Activated naive CD4-positive, alpha-beta T cell treated with anti-CD3 and anti-CD28 coated beads for 36 hours (primary cell): ENCODE data around the gene SCRN2. TPM values are rescaled to one million over a fixed set of nuclear protein-coding genes. Genes with fewer than 3 reads are reported as not detected.

Experiments used
- CTCF ChIA-PET: fragments of 350-600 bp; sonication (Branson Sonifier 250); formaldehyde crosslinking; loops from one replicate; lab custom pipeline; 2021; ENCODE audit warnings: antibody characterized with exemption; lab: Charles Lee
- DNase-seq: peaks from one replicate; pipeline ENCODE4 v3.0.0-alpha.2; 2020
- H3K27ac Mint-ChIP-seq: one replicate; pipeline ENCODE4 v1.8.0; 2021; ENCODE audit warnings: mild to moderate bottlenecking, mixed read lengths
- H3K27me3 Mint-ChIP-seq: one replicate; pipeline ENCODE4 v1.8.0; 2021; ENCODE audit warnings: low read depth, mixed read lengths
- H3K36me3 Mint-ChIP-seq: one replicate; pipeline ENCODE4 v1.8.0; 2021; ENCODE audit warnings: low read depth, mixed read lengths
- H3K4me1 Mint-ChIP-seq: one replicate; pipeline ENCODE4 v1.8.0; 2021; ENCODE audit warnings: low read depth, mixed read lengths
- H3K4me3 Mint-ChIP-seq: one replicate; pipeline ENCODE4 v1.8.0; 2021; ENCODE audit warnings: mild to moderate bottlenecking, moderate library complexity, mixed read lengths
- H3K9me3 Mint-ChIP-seq: one replicate; pipeline ENCODE4 v1.8.0; 2021; ENCODE audit warnings: mixed read lengths
- intact Hi-C: fragments of 100-400 bp; cut with micrococcal nuclease; formaldehyde crosslinking; loops from one replicate; pipeline ENCODE4 v1.15.1; 2023
- total RNA-seq, 2 experiments: library from RNA; stranded (reverse); gene quantifications; one replicate each; pipeline ENCODE4 v1.2.3, GENCODE V29; 2021

Gene SCRN2
- total RNA-seq, 2 experiments from 2014 or later: 15.1 to 16.3 TPM

- CTCF ChIA-PET: interaction anchor here (1.3 kb wide), 1 partner anchor 26 kb away, joined by 5 read pairs; the partner anchor contains the start of gene SCRN2
- intact Hi-C loops: no loop called here
- H3K36me3 Mint-ChIP-seq: no peaks in the 10 kb centered on the region
- no peak for DNase-seq
- no peak overlapping the region for H3K27ac Mint-ChIP-seq
- H3K9me3 Mint-ChIP-seq: no peaks in the 10 kb centered on the region
- peaks cover 18% of the 10 kb centered on the region for H3K4me1 Mint-ChIP-seq
- no peak overlapping the region for H3K4me3 Mint-ChIP-seq
- peaks cover 18% of the 10 kb centered on the region for H3K27me3 Mint-ChIP-seq
Observed at GRCh38 chr17:47867813-47868533, 26.9 kb upstream of the SCRN2 start.

GRCh38 chr17:47866941-47867340 lies 25.9 kb upstream of the SCRN2 start:
- Mint-ChIP-seq H3K36me3 (no peaks in the 10 kb centered on the region), H3K27ac (no peak overlapping the region), H3K27me3 (peaks cover 14% of the 10 kb centered on the region), H3K9me3 (no peaks in the 10 kb centered on the region), H3K4me1 (peaks cover 22% of the 10 kb centered on the region), H3K4me3 (no peak overlapping the region)
- intact Hi-C loops: no loop called here
- DNase-seq: no peak
- CTCF ChIA-PET: no interaction called here

GRCh38 chr17:47864791-47865216 lies 23.7 kb upstream of the SCRN2 start:
- Mint-ChIP-seq H3K4me1 (peaks cover 21% of the 10 kb centered on the region), H3K4me3 (no peak overlapping the region), H3K27me3 (no peaks in the 10 kb centered on the region), H3K36me3 (no peaks in the 10 kb centered on the region), H3K27ac (peak overlapping the region; percentile 3), H3K9me3 (no peaks in the 10 kb centered on the region)
- intact Hi-C loops: no loop called here
- CTCF ChIA-PET: interaction anchor here (1.0 to 2.3 kb wide), 2 partner anchors 15 to 20 kb away, joined by 3 to 11 read pairs; no protein-coding TSS in a partner anchor
- DNase-seq: peak; percentile 32

- no peak for DNase-seq
- Mint-ChIP-seq H3K27me3 (no peaks in the 10 kb centered on the region), H3K36me3 (no peaks in the 10 kb centered on the region), H3K27ac (no peak overlapping the region), H3K4me1 (peaks cover 21% of the 10 kb centered on the region), H3K4me3 (no peak overlapping the region), H3K9me3 (no peaks in the 10 kb centered on the region)
- CTCF ChIA-PET: interaction anchor here (0.6 to 1.6 kb wide), 5 partner anchors 15 to 624 kb away, joined by 3 to 6 read pairs (median 5); no protein-coding TSS in a partner anchor
- intact Hi-C loops: no loop called here
Observed at GRCh38 chr17:47862621-47863440, 21.8 kb upstream of the SCRN2 start.

GRCh38 chr17:47860386-47860785 lies 19.3 kb upstream of the SCRN2 start:
- Mint-ChIP-seq H3K4me3 (no peak overlapping the region), H3K36me3 (no peaks in the 10 kb centered on the region), H3K9me3 (no peaks in the 10 kb centered on the region), H3K27ac (no peak overlapping the region), H3K4me1 (peaks cover 20% of the 10 kb centered on the region), H3K27me3 (peaks cover 4% of the 10 kb centered on the region)
- intact Hi-C loops: no loop called here
- DNase-seq: no peak
- CTCF ChIA-PET: interaction anchor here (1.1 to 1.8 kb wide), 4 partner anchors 13 to 25 kb away, joined by 4 to 6 read pairs (median 5); partner anchors contain the start of gene SCRN2

GRCh38 chr17:47857551-47858455 lies 16.7 kb upstream of the SCRN2 start:
- Mint-ChIP-seq H3K27ac (no peak overlapping the region), H3K9me3 (no peaks in the 10 kb centered on the region), H3K4me1 (peaks cover 4% of the 10 kb centered on the region), H3K27me3 (peaks cover 28% of the 10 kb centered on the region), H3K36me3 (no peaks in the 10 kb centered on the region), H3K4me3 (no peak overlapping the region)
- intact Hi-C loops: no loop called here
- no peak for DNase-seq
- CTCF ChIA-PET: interaction anchor here (0.8 to 1.7 kb wide), 4 partner anchors 9 to 216 kb away, joined by 3 to 8 read pairs (median 4); no protein-coding TSS in a partner anchor

- Mint-ChIP-seq H3K9me3 (no peaks in the 10 kb centered on the region), H3K27me3 (peaks cover 38% of the 10 kb centered on the region), H3K27ac (no peak overlapping the region), H3K36me3 (no peaks in the 10 kb centered on the region), H3K4me1 (peaks cover 8% of the 10 kb centered on the region), H3K4me3 (no peak overlapping the region)
- intact Hi-C loops: no loop called here
- CTCF ChIA-PET: interaction anchor here (0.8 to 1.9 kb wide), 5 partner anchors 9 to 217 kb away, joined by 3 to 8 read pairs (median 3); partner anchors contain the start of gene SCRN2
- no peak for DNase-seq
Observed at GRCh38 chr17:47856830-47857229, 15.8 kb upstream of the SCRN2 start.

- peaks cover 12% of the 10 kb centered on the region for H3K4me1 Mint-ChIP-seq
- intact Hi-C loops: no loop called here
- H3K27ac Mint-ChIP-seq: no peak overlapping the region
- DNase-seq: no peak
- H3K27me3 Mint-ChIP-seq: peaks cover 40% of the 10 kb centered on the region
- H3K9me3 Mint-ChIP-seq: no peaks in the 10 kb centered on the region
- CTCF ChIA-PET: interaction anchor here (1.0 to 1.9 kb wide), 5 partner anchors 8 to 123 kb away, joined by 3 to 8 read pairs (median 3); partner anchors contain the start of gene SCRN2
- no peaks in the 10 kb centered on the region for H3K36me3 Mint-ChIP-seq
- H3K4me3 Mint-ChIP-seq: no peak overlapping the region
Observed at GRCh38 chr17:47855737-47856136, 14.7 kb upstream of the SCRN2 start.

GRCh38 chr17:47853616-47854015 lies 12.5 kb upstream of the SCRN2 start:
- Mint-ChIP-seq H3K4me1 (peaks cover 18% of the 10 kb centered on the region), H3K27ac (no peak overlapping the region), H3K9me3 (no peaks in the 10 kb centered on the region), H3K4me3 (no peak overlapping the region), H3K36me3 (no peaks in the 10 kb centered on the region), H3K27me3 (peaks cover 62% of the 10 kb centered on the region)
- CTCF ChIA-PET: interaction anchor here (1.0 to 14.9 kb wide), 3 partner anchors 10 to 35 kb away, joined by 3 to 460 read pairs (median 17); partner anchors contain the start of gene SP2
- intact Hi-C loops: no loop called here
- DNase-seq: no peak

- no peak overlapping the region for H3K27ac Mint-ChIP-seq
- no peak for DNase-seq
- intact Hi-C loops: no loop called here
Observed at GRCh38 chr17:47852113-47852949, 11.3 kb upstream of the SCRN2 start.

GRCh38 chr17:47851764-47852112 lies 10.7 kb upstream of the SCRN2 start:
- Mint-ChIP-seq H3K27ac (no peak overlapping the region), H3K9me3 (no peaks in the 10 kb centered on the region), H3K4me1 (peaks cover 23% of the 10 kb centered on the region), H3K36me3 (no peaks in the 10 kb centered on the region), H3K4me3 (no peak overlapping the region), H3K27me3 (peaks cover 74% of the 10 kb centered on the region)
- CTCF ChIA-PET: interaction anchor here (3.5 to 14.9 kb wide), 2 partner anchors 9 to 37 kb away, joined by 17 to 460 read pairs; partner anchors contain the start of gene SP2
- intact Hi-C loops: no loop called here
- no peak for DNase-seq

More at GRCh38 chr17:47852113-47852949, 11.3 kb upstream of the SCRN2 start:
- H3K4me1 Mint-ChIP-seq: peaks cover 18% of the 10 kb centered on the region
- no peak overlapping the region for H3K4me3 Mint-ChIP-seq
- no peaks in the 10 kb centered on the region for H3K36me3 Mint-ChIP-seq
- H3K27me3 Mint-ChIP-seq: peaks cover 68% of the 10 kb centered on the region
- CTCF ChIA-PET: interaction anchor here (3.5 to 14.9 kb wide), 2 partner anchors 9 to 36 kb away, joined by 17 to 460 read pairs; partner anchors contain the start of gene SP2
- no peaks in the 10 kb centered on the region for H3K9me3 Mint-ChIP-seq
